IPS-20b (cell line): ENCODE results near the gene OR5M11.

Experiments used
- H3K27ac ChIP-seq: one replicate; pipeline ENCODE4 v1.5.1; 2013; ENCODE audit warnings: low read length
- H3K27me3 ChIP-seq: 2 replicates; pipeline ENCODE4 v1.6.1; 2013; ENCODE audit warnings: mild to moderate bottlenecking, low read length, inconsistent platforms; ENCODE audit not compliant: insufficient read depth
- H3K36me3 ChIP-seq: 2 replicates; pipeline ENCODE4 v1.6.1; 2013; ENCODE audit warnings: low read depth, mild to moderate bottlenecking, inconsistent platforms, low read length, moderate library complexity; ENCODE audit not compliant: insufficient read depth
- H3K4me1 ChIP-seq: 2 replicates; pipeline ENCODE4 v1.6.1; 2013; ENCODE audit warnings: mild to moderate bottlenecking, control low read depth, inconsistent platforms, low read length, moderate library complexity; ENCODE audit not compliant: insufficient read depth
- H3K4me3 ChIP-seq: 2 replicates; pipeline ENCODE4 v1.5.1; 2013; ENCODE audit warnings: mild to moderate bottlenecking, low read length, inconsistent platforms
- H3K9ac ChIP-seq: 2 replicates; pipeline ENCODE4 v1.6.1; 2013; ENCODE audit warnings: low read depth, mild to moderate bottlenecking, inconsistent platforms, low read length, moderate library complexity
- H3K9me3 ChIP-seq: 2 replicates; pipeline ENCODE4 v1.6.1; 2013; ENCODE audit warnings: mild to moderate bottlenecking, low read depth, low read length, inconsistent platforms; ENCODE audit not compliant: insufficient read depth

The OR5M11 gene

DNA sequence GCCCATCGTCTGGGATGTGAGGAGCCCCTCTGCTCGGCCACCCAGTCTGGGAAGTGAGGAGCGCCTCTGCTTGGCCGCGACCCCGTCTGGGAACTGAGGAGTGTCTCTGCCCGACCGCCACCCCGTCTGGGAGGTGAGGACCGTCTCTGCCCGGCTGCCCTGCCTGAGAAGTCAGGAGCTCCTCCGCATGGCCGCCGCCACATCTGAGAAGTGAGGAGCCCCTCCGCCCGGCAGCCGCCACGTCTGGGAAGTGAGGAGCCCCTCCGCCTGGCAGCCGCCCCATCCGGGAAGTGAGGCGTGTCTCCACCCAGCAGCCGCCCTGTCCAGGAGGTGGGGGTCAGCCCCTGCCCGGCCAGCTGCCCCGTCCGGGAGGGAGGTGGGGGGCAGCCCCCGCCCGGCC, 46.0 kb downstream of the OR5M11 start:
- Histone ChIP-seq H3K27ac (no peak overlapping the region), H3K4me3 (no peak overlapping the region), H3K9me3 (no peaks in the 10 kb centered on the region; the same call in 1 of the 2 replicates), H3K27me3 (no peaks in the 10 kb centered on the region), H3K4me1 (no peaks in the 10 kb centered on the region), H3K36me3 (no peaks in the 10 kb centered on the region), H3K9ac (no peak overlapping the region)

DNA sequence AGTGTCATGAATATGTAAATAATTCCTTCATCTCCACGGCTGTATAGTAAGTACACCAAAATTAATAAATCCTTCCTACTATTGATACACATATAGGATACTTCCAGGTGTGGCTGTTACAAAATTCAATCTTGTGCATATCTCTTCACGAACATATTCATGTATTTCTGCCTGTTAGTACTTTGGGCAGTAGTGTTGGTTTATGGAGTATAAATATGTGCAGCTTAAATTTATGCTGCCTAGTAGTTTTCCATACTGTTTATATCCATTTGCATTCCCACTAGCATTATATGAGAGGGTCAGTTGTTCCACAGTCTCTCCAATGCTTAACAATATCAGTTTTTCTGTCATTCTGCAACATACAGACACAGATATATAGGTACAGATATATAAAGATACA, 47.9 kb downstream of the OR5M11 start:
- H3K4me1 ChIP-seq: no peaks in the 10 kb centered on the region

More for the DNA sequence above, 47.9 kb downstream of the OR5M11 start:
- no peak overlapping the region for H3K27ac ChIP-seq
- no peaks in the 10 kb centered on the region; the same call in 1 of the 2 replicates for H3K9me3 ChIP-seq
- H3K27me3 ChIP-seq: no peaks in the 10 kb centered on the region
- H3K36me3 ChIP-seq: no peaks in the 10 kb centered on the region
- no peak overlapping the region for H3K9ac ChIP-seq
- H3K4me3 ChIP-seq: no peak overlapping the region
